Thyroid gland (tissue), 4 donors: ENCODE data around the gene MPPE1. TPM values are rescaled to one million over a fixed set of nuclear protein-coding genes. Genes with fewer than 3 reads are reported as not detected.
A peak's percentile ranks its signal among the peaks of the same experiment; 100 is the strongest.

Experiments
- DNase-seq, 2 donors: peaks; one replicate each; pipeline ENCODE4 v3.0.0-alpha.2; 2019
- H3K27ac ChIP-seq, 3 donors: fragments of 200-600 bp; sonication (generic); 1 replicate in 2 of 3; 2 replicates in 1 of 3; pipeline ENCODE4 v1.5.1; 2016 to 2019; ENCODE audit warnings: mild to moderate bottlenecking in 1 of 3, moderate library complexity in 1 of 3
- H3K27me3 ChIP-seq: fragments of 200-600 bp; sonication (generic); one replicate; pipeline ENCODE4 v1.5.1; 2019
- H3K36me3 ChIP-seq, 2 donors: fragments of 200-600 bp; sonication (generic); one replicate each; pipeline ENCODE4 v1.5.1; 2016 to 2019
- H3K4me1 ChIP-seq, 2 donors: fragments of 200-600 bp; sonication (generic); one replicate each; pipeline ENCODE4 v1.5.1; 2017 to 2019
- H3K4me3 ChIP-seq, 3 donors: fragments of 200-600 bp; sonication (generic); replicated peaks in 1 of 3; 1 replicate in 2 of 3; 2 replicates in 1 of 3; pipeline ENCODE4 v1.5.1; 2016; ENCODE audit warnings: mild to moderate bottlenecking in 1 of 3
- H3K9me3 ChIP-seq: fragments of 200-600 bp; sonication (generic); one replicate; pipeline ENCODE4 v1.5.1; 2017
- CTCF ChIP-seq, 6 experiments: fragments of 200-600 bp in 3 of 6; fragments of 450-650 bp in 3 of 6; sonication (generic) in 3 of 6; IDR thresholded peaks; one replicate each; pipeline ENCODE4 v1.5.1; 2016 to 2019; ENCODE audit warnings: antibody characterized with exemption in 6 of 6, mild to moderate bottlenecking in 2 of 6, inconsistent platforms in 1 of 6, moderate library complexity in 1 of 6
- POLR2A ChIP-seq, 2 donors: fragments of 450-650 bp; IDR thresholded peaks; one replicate each; pipeline ENCODE4 v1.6.1; 2017; ENCODE audit warnings: antibody characterized with exemption in 2 of 2, mild to moderate bottlenecking in 2 of 2, moderate library complexity in 1 of 2
- whole genome bisulfite sequencing, 2 donors: methylation state at CpG; one replicate each; pipeline ENCODE4 v1.1.5; 2017; 5-methylcytosine and 5-hydroxymethylcytosine counted together
- intact Hi-C: fragments of 100-400 bp; cut with DNase I; formaldehyde crosslinking; loops from one replicate; pipeline ENCODE4 v1.15.1; 2023
- total RNA-seq, 4 donors: library from RNA; depleted of rRNA; stranded (reverse); fragments of >200 nt; gene quantifications; one replicate each; pipeline ENCODE4 v1.2.3, GENCODE V29; 2016

The MPPE1 gene
- total RNA-seq, 4 donors from 2014 or later = 50.0 to 111 (median 76.7) TPM

DNA sequence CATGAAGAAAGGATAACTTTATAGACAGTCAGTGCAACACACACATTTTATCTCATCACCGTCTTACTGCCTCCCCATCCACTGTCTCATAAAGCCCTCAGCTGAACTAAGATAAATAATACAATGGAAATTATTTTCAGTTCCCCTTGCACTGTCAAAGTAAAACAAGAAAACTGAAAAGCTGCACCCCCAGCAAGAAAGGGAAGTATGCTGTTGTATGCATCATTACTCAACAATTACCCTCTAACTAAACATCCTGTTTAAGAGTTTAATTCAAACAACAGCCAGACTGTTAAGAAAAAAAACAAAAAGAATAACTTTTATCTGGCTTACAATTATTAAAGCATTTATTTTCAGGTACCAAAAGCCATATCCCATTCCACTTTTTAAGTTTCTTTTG is 25.0 kb downstream of the MPPE1 start:
- peaks cover 6 to 25% of the 10 kb centered on the region in 2 donors for H3K4me1 ChIP-seq
- peak overlapping the region in 2 of 3 donors; percentile 24 to 32 for H3K27ac ChIP-seq
- H3K27me3 ChIP-seq = no peaks in the 10 kb centered on the region
- TF ChIP-seq POLR2A (IDR thresholded peaks at IDR 0.05) (no peak), CTCF (IDR thresholded peaks at IDR 0.05) (no peak)
- no peak overlapping the region for H3K4me3 ChIP-seq
- 54% methylated on average over 1 of the region's 1 CpG for WGBS, 2 donors
- intact Hi-C loops = no loop called here
- DNase-seq = no peak
- peaks cover 11 to 28% of the 10 kb centered on the region in 2 donors for H3K36me3 ChIP-seq
- no peaks in the 10 kb centered on the region for H3K9me3 ChIP-seq

GRCh38 chr18:11882636-11883035 is 25.5 kb downstream of the MPPE1 start:
- intact Hi-C loops = no loop called here
- DNase-seq = no peak
- TF ChIP-seq CTCF (IDR thresholded peaks at IDR 0.05) (no peak), POLR2A (IDR thresholded peaks at IDR 0.05) (no peak)
- 61 to 68% methylated on average over 4 of the region's 4 CpGs for WGBS, 2 donors
- Histone ChIP-seq H3K36me3 (peaks cover 11 to 23% of the 10 kb centered on the region in 2 donors), H3K4me3 (no peak overlapping the region), H3K27ac (peak overlapping the region in 1 of 3 donors; percentile 36), H3K9me3 (no peaks in the 10 kb centered on the region), H3K27me3 (no peaks in the 10 kb centered on the region), H3K4me1 (peaks cover 6 to 25% of the 10 kb centered on the region in 2 donors)

GRCh38 chr18:11880586-11881304 is 27.4 kb downstream of the MPPE1 start:
- WGBS, 2 donors = 94 to 98% methylated on average over 28 to 30 of the region's 30 CpGs
- peaks cover 4 to 10% of the 10 kb centered on the region in 2 donors for H3K36me3 ChIP-seq
- intact Hi-C loops = no loop called here

DNA sequence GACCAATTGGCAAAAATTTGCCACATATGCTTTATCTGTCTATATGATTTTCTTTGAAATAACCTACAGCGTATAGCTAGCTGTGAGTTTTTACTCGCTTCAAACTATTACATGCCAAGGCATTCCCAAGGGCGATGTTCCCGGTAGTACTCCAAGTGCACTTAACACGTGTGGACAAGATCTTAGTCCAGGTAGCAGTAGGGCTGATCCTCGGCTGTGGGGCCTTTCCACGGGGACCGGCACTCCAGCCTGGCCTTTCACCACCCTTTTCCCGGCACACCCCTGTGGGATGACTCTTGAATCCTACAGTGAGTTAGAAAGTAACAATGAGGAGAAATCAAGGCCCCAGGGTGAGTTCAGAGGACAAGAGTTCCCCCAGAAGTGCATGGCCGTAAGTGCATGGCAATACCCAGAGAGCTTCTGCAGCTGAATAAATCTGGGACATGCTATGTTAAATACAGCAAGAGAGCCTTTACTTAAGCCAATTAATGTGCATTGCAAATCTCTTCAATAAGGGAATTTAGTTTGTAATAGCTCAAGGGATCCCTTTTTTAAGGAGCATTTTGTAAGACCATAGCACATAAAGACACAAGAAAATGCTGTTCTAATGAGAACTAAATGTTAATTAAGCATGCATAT is 30.5 kb downstream of the MPPE1 start:
- no peak for DNase-seq
- Histone ChIP-seq H3K9me3 (no peaks in the 10 kb centered on the region), H3K4me1 (peaks cover 0 to 12% of the 10 kb centered on the region in 2 donors), H3K36me3 (no peaks in the 10 kb centered on the region), H3K27ac (no peak overlapping the region), H3K4me3 (no peak overlapping the region), H3K27me3 (no peaks in the 10 kb centered on the region)
- TF ChIP-seq CTCF (IDR thresholded peaks at IDR 0.05) (no peak), POLR2A (IDR thresholded peaks at IDR 0.05) (no peak)
- intact Hi-C loops = loop anchor here (10.0 kb wide), 1 partner anchor 143 kb away; no protein-coding TSS in a partner anchor
- 83% methylated on average over 10 of the region's 10 CpGs for WGBS, 2 donors

More at GRCh38 chr18:11880586-11881304, 27.4 kb downstream of the MPPE1 start:
- no peak overlapping the region for H3K27ac ChIP-seq
- H3K9me3 ChIP-seq = no peaks in the 10 kb centered on the region
- DNase-seq = no peak
- H3K4me3 ChIP-seq = no peak overlapping the region
- TF ChIP-seq POLR2A (IDR thresholded peaks at IDR 0.05) (no peak), CTCF (IDR thresholded peaks at IDR 0.05) (no peak)
- no peaks in the 10 kb centered on the region for H3K27me3 ChIP-seq
- peaks cover 6 to 25% of the 10 kb centered on the region in 2 donors for H3K4me1 ChIP-seq

GRCh38 chr18:11874676-11875075 is 33.4 kb downstream of the MPPE1 start:
- H3K27me3 ChIP-seq = no peaks in the 10 kb centered on the region
- H3K27ac ChIP-seq = no peak overlapping the region
- TF ChIP-seq POLR2A (IDR thresholded peaks at IDR 0.05) (no peak), CTCF (IDR thresholded peaks at IDR 0.05) (no peak)
- intact Hi-C loops = loop anchor here (10.0 kb wide), 1 partner anchor 140 kb away; no protein-coding TSS in a partner anchor
- no peaks in the 10 kb centered on the region for H3K9me3 ChIP-seq
- WGBS, 2 donors = 84 to 90% methylated on average over 7 to 8 of the region's 8 CpGs
- no peak overlapping the region for H3K4me3 ChIP-seq
- H3K36me3 ChIP-seq = no peaks in the 10 kb centered on the region
- H3K4me1 ChIP-seq = no peaks in the 10 kb centered on the region
- no peak for DNase-seq
